GM23338 (cell line): Measurements from ENCODE around the gene UBAP2. TPM values are rescaled to one million over a fixed set of nuclear protein-coding genes. Genes with fewer than 3 reads are reported as not detected.

ENCODE experiments used
- ATAC-seq: fragments of 200-7000 bp; cut with Tn5 transposase; 3 replicates; pipeline ENCODE4 v1.9.1; 2020
- DNase-seq: peaks from one replicate; pipeline ENCODE4 v3.0.0-alpha.2; 2015; ENCODE audit warnings: low spot score
- H2AFZ ChIP-seq: fragments of 200-600 bp; sonication (generic); 2 replicates; pipeline ENCODE4 v1.8.0; 2016; ENCODE audit warnings: antibody characterized with exemption, mild to moderate bottlenecking, moderate library complexity
- H3F3A ChIP-seq: fragments of 200-600 bp; sonication (generic); replicated peaks from 2 replicates; pipeline ENCODE4 v1.8.0; 2017; ENCODE audit warnings: antibody characterized with exemption, mixed run types, low read depth
- H3K27ac ChIP-seq: fragments of 200-600 bp; sonication (generic); 2 replicates; pipeline ENCODE4 v1.6.1; 2016; ENCODE audit warnings: low read depth
- H3K27me3 ChIP-seq: fragments of 200-600 bp; sonication (generic); 2 replicates; pipeline ENCODE4 v1.8.0; 2016; ENCODE audit warnings: mild to moderate bottlenecking, mixed run types, moderate library complexity; ENCODE audit not compliant: insufficient read depth
- H3K36me3 ChIP-seq: fragments of 200-600 bp; sonication (generic); 2 replicates; pipeline ENCODE4 v1.8.0; 2016; ENCODE audit warnings: mild to moderate bottlenecking; ENCODE audit not compliant: insufficient read depth
- H3K4me1 ChIP-seq: fragments of 200-600 bp; sonication (generic); 2 replicates; pipeline ENCODE4 v1.8.0; 2016; ENCODE audit warnings: mild to moderate bottlenecking, moderate library complexity; ENCODE audit not compliant: insufficient read depth
- H3K4me2 ChIP-seq: fragments of 200-600 bp; sonication (generic); 2 replicates; pipeline ENCODE4 v1.7.1; 2017; ENCODE audit warnings: mixed run types
- H3K4me3 ChIP-seq: fragments of 200-600 bp; sonication (generic); 2 replicates; pipeline ENCODE4 v1.6.1; 2016; ENCODE audit warnings: mixed run types
- H3K79me2 ChIP-seq: fragments of 200-600 bp; sonication (generic); replicated peaks from 2 replicates; pipeline ENCODE4 v1.8.0; 2017; ENCODE audit warnings: mild to moderate bottlenecking; ENCODE audit not compliant: insufficient read depth
- H3K9me2 ChIP-seq: fragments of 200-600 bp; sonication (generic); 2 replicates; pipeline ENCODE4 v1.8.0; 2017; ENCODE audit not compliant: insufficient read depth
- H4K20me1 ChIP-seq: fragments of 200-600 bp; sonication (generic); replicated peaks from 2 replicates; pipeline ENCODE4 v1.8.0; 2017; ENCODE audit warnings: mild to moderate bottlenecking; ENCODE audit not compliant: insufficient read depth
- H3K27ac Mint-ChIP-seq: 2 replicates; pipeline ENCODE4 v1.8.0; 2020; ENCODE audit warnings: inconsistent platforms, mild to moderate bottlenecking, moderate library complexity, mixed read lengths
- H3K27me3 Mint-ChIP-seq: 3 replicates; pipeline ENCODE4 v1.8.0; 2022; ENCODE audit warnings: low read depth, mild to moderate bottlenecking, moderate library complexity, mixed read lengths, inconsistent platforms; ENCODE audit not compliant: insufficient read depth, poor library complexity
- H3K36me3 Mint-ChIP-seq: 3 replicates; pipeline ENCODE4 v1.8.0; 2021; ENCODE audit warnings: low read depth, mild to moderate bottlenecking, inconsistent platforms, moderate library complexity, mixed read lengths
- H3K4me1 Mint-ChIP-seq: 3 replicates; pipeline ENCODE4 v1.8.0; 2020; ENCODE audit warnings: mild to moderate bottlenecking, inconsistent platforms, mixed read lengths
- H3K4me3 Mint-ChIP-seq: 3 replicates; pipeline ENCODE4 v1.8.0; 2021; ENCODE audit warnings: moderate library complexity, mild to moderate bottlenecking, inconsistent platforms, mixed read lengths
- H3K9me3 Mint-ChIP-seq: 3 replicates; pipeline ENCODE4 v1.8.0; 2020; ENCODE audit warnings: moderate library complexity, mild to moderate bottlenecking, inconsistent platforms, mixed read lengths
- CREB1 ChIP-seq: fragments of 250-450 bp; sonication (Bioruptor Pico); IDR thresholded peaks from 2 replicates; pipeline ENCODE4 v1.5.0; 2020; ENCODE audit warnings: low read depth, mild to moderate bottlenecking, moderate library complexity
- EZH2 ChIP-seq: fragments of 200-600 bp; sonication (generic); IDR thresholded peaks from one replicate; pipeline ENCODE4 v1.8.0; 2017; ENCODE audit warnings: antibody characterized with exemption, mild to moderate bottlenecking, low read depth; ENCODE audit not compliant: unreplicated experiment
- EZH2phosphoT487 ChIP-seq: fragments of 200-600 bp; sonication (generic); IDR thresholded peaks from one replicate; pipeline ENCODE4 v1.8.1; 2018; ENCODE audit warnings: antibody characterized with exemption; ENCODE audit not compliant: unreplicated experiment
- NANOG ChIP-seq: IDR thresholded peaks from 2 replicates; pipeline ENCODE4 v1.6.1; 2016; ENCODE audit warnings: antibody characterized with exemption, borderline replicate concordance
- ZNF331 ChIP-seq: fragments of 250-450 bp; sonication (Bioruptor Pico); IDR thresholded peaks from 2 replicates; pipeline ENCODE4 v1.5.0; 2020; ENCODE audit warnings: low read depth, mild to moderate bottlenecking, moderate library complexity
- ZNF462 ChIP-seq: fragments of 250-450 bp; sonication (Bioruptor Pico); IDR thresholded peaks from 2 replicates; pipeline ENCODE4 v1.5.0; 2020; ENCODE audit warnings: mild to moderate bottlenecking, moderate library complexity
- polyA plus RNA-seq: library from polyadenylated mRNA; unstranded; fragments of >200 nt; fragmentation: Nextera tagmentation; extraction: Ambion mirVana; gene quantifications from 2 replicates; pipeline ENCODE4 v1.2.1, GENCODE V29; 2016
- total RNA-seq: library from RNA; depleted of rRNA; stranded (reverse); fragments of >200 nt; shearing (Covaris generic); gene quantifications from 2 replicates; pipeline ENCODE4 v1.2.3, GENCODE V29; 2014
- TF ChIP-seq, protein P1 (sequence below): IDR thresholded peaks from 2 replicates; pipeline ENCODE4 v1.6.1; 2016; ENCODE audit warnings: antibody characterized with exemption

UBAP2 gene
- total and polyA plus RNA-seq, 2 experiments from 2014 or later: 47.4 to 56.4 TPM

DNA sequence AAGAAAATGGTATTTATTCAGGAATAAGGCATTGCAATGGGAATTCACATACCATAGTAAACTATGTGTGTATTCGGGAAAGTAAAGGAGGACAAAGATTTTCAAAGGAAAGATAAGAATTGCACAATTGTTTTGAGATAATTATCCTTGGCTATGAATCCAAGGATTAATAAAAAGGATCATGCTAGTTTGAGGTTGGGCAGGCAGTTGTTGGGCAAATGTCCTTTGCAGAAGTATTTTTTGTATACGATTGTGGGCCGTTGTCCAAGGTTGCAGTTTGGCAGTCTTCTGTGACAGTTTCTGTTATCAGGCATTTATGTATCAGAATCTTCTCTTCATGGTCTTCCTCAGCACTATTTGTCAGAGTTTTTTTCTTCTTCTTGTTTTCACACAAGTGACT lies 10.6 kb upstream of the UBAP2 start:
- Mint-ChIP-seq H3K27ac (no peak overlapping the region), H3K4me3 (no peak overlapping the region), H3K4me1 (no peaks in the 10 kb centered on the region), H3K36me3 (no peaks in the 10 kb centered on the region), H3K27me3 (no peaks in the 10 kb centered on the region), H3K9me3 (no peaks in the 10 kb centered on the region)
- no peak overlapping the region for H3K27ac ChIP-seq
- no peak overlapping the region for H3K4me2 ChIP-seq
- no peaks in the 10 kb centered on the region; the same call in 1 of the 2 replicates for H4K20me1 ChIP-seq
- H2AFZ ChIP-seq: no peak overlapping the region
- ATAC-seq: no peak
- no peaks in the 10 kb centered on the region for H3K36me3 ChIP-seq
- H3K9me2 ChIP-seq: no peaks in the 10 kb centered on the region
- H3F3A ChIP-seq: no peaks in the 10 kb centered on the region
- no peak for DNase-seq
- TF ChIP-seq ZNF331 (CRISPR knock-in tag) (no peak), EZH2phosphoT487 (no peak), NANOG (no peak), CREB1 (CRISPR knock-in tag) (no peak)
- H3K79me2 ChIP-seq: no peaks in the 10 kb centered on the region
- no peaks in the 10 kb centered on the region for H3K4me1 ChIP-seq
- H3K27me3 ChIP-seq: no peaks in the 10 kb centered on the region
- H3K4me3 ChIP-seq: no peak overlapping the region

DNA sequence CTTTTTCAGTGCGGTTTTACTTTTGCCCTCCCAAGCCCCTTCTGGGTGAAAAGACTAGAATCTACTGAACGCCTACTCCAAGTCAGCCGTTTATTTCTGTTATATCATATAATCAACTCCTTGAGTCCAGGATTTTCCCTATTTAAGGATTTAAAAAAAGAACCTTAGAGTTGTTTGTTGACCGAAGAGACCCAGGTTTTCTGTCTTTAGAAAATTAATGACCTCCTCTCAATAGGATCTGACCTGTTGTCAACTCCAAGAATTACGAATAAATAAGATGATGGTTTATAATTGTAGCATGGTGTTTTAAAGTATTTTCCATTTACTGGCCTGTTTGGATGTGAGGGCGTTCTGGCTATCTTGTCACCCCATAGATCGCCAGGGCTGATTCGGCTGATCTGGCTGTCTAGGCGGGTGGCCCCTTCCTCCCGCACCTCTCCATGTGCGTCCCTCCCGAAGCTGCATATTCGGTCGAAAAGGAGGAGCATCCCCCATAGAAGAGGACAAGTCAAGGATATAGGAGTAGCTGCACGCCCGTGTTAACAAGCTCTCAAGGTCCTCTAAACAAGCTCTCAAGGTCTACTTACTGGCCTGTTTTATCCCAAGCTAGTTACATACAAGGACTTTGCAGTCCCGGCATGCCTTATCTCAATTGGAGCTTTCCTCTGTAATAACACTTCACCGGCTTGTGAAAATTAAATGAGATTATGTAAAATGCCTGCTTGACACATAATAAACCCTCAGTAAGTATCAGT lies 1.1 kb upstream of the UBAP2 start:
- Histone ChIP-seq H3K4me2 (peak overlapping the region; percentile 80), H3K36me3 (no peaks in the 10 kb centered on the region; the same call in 1 of the 2 replicates), H2AFZ (peak overlapping the region; percentile 40; the same call in 1 of the 2 replicates), H3K27ac (peak overlapping the region; percentile 99), H3K9me2 (no peaks in the 10 kb centered on the region), H3K27me3 (no peaks in the 10 kb centered on the region), H3K4me1 (peaks cover 35% of the 10 kb centered on the region), H3K4me3 (peak overlapping the region; percentile 99), H3K79me2 (peaks cover 38% of the 10 kb centered on the region), H4K20me1 (peaks cover 28% of the 10 kb centered on the region), H3F3A (peaks cover 8% of the 10 kb centered on the region; the same call in 1 of the 2 replicates)
- TF ChIP-seq, protein P1, sequence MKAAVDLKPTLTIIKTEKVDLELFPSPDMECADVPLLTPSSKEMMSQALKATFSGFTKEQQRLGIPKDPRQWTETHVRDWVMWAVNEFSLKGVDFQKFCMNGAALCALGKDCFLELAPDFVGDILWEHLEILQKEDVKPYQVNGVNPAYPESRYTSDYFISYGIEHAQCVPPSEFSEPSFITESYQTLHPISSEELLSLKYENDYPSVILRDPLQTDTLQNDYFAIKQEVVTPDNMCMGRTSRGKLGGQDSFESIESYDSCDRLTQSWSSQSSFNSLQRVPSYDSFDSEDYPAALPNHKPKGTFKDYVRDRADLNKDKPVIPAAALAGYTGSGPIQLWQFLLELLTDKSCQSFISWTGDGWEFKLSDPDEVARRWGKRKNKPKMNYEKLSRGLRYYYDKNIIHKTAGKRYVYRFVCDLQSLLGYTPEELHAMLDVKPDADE: no peak
- no peak for TF ChIP-seq ZNF462 (CRISPR knock-in tag)
- no peak for TF ChIP-seq EZH2
- no peak for TF ChIP-seq EZH2phosphoT487
- DNase-seq: peak; percentile 43
- peak; percentile 8 for ATAC-seq
- H3K4me3 Mint-ChIP-seq: peak overlapping the region; percentile 95
- peak overlapping the region; percentile 100 for H3K27ac Mint-ChIP-seq
- no peaks in the 10 kb centered on the region; the same call in 2 of the 3 replicates for H3K9me3 Mint-ChIP-seq
- H3K4me1 Mint-ChIP-seq: peaks cover 24% of the 10 kb centered on the region
- H3K36me3 Mint-ChIP-seq: no peaks in the 10 kb centered on the region; the same call in 1 of the 3 replicates
- peaks cover 11% of the 10 kb centered on the region for H3K27me3 Mint-ChIP-seq
